NCI-H128 (cell line): ENCODE measurements around the gene UVRAG.
A peak's percentile ranks its signal among the peaks of the same experiment; 100 is the strongest.
"Not testable (repeated sequence)": the region's sequence is repeated elsewhere in the genome, so short reads cannot be mapped to it uniquely, and the experiment has no call there.

Source experiments
- DNase-seq: peaks from one replicate; lab custom pipeline; 2025; ENCODE audit not compliant: unreplicated experiment; lab: John Stamatoyannopoulos, UW

The UVRAG gene

GRCh38 chr11:75873417-75874221, 58.6 kb downstream of the UVRAG start:
- no peak for DNase-seq

GRCh38 chr11:75874684-75875341, 59.8 kb downstream of the UVRAG start:
- DNase-seq = no peak

- not testable (repeated sequence) for DNase-seq
Measured at GRCh38 chr11:75877327-75877726, 62.3 kb downstream of the UVRAG start.

GRCh38 chr11:75877931-75878330, 62.9 kb downstream of the UVRAG start:
- DNase-seq = not testable (repeated sequence)

- DNase-seq = no peak
Measured at GRCh38 chr11:75878933-75879332, 63.9 kb downstream of the UVRAG start.

GRCh38 chr11:75879737-75880136, 64.7 kb downstream of the UVRAG start:
- DNase-seq = no peak

GRCh38 chr11:75880343-75880742, 65.3 kb downstream of the UVRAG start:
- DNase-seq = not testable (repeated sequence)

- DNase-seq = no peak
Measured at GRCh38 chr11:75884321-75884720, 69.3 kb downstream of the UVRAG start.

- DNase-seq = no peak
Measured at GRCh38 chr11:75888416-75888815, 73.4 kb downstream of the UVRAG start.

GRCh38 chr11:75891947-75892739, 77.1 kb downstream of the UVRAG start:
- DNase-seq = no peak

- no peak for DNase-seq
Measured at GRCh38 chr11:75893251-75893650, 78.2 kb downstream of the UVRAG start.

GRCh38 chr11:75894036-75894585, 79.1 kb downstream of the UVRAG start:
- no peak for DNase-seq

GRCh38 chr11:75896843-75897419, 81.9 kb downstream of the UVRAG start:
- peak; percentile 19 for DNase-seq

GRCh38 chr11:75898871-75899270, 83.9 kb downstream of the UVRAG start:
- no peak for DNase-seq

GRCh38 chr11:75899806-75900205, 84.8 kb downstream of the UVRAG start:
- DNase-seq = no peak

GRCh38 chr11:75900848-75901247, 85.8 kb downstream of the UVRAG start:
- DNase-seq = no peak

GRCh38 chr11:75902631-75903030, 87.6 kb downstream of the UVRAG start:
- DNase-seq = no peak

GRCh38 chr11:75903276-75903675, 88.3 kb downstream of the UVRAG start:
- no peak for DNase-seq

- no peak for DNase-seq
Measured at GRCh38 chr11:75905434-75905833, 90.4 kb downstream of the UVRAG start.

GRCh38 chr11:75907906-75908527, 93.0 kb downstream of the UVRAG start:
- DNase-seq = no peak
